ENCODE results near the gene DOCK11.

DOCK11 gene

DNA sequence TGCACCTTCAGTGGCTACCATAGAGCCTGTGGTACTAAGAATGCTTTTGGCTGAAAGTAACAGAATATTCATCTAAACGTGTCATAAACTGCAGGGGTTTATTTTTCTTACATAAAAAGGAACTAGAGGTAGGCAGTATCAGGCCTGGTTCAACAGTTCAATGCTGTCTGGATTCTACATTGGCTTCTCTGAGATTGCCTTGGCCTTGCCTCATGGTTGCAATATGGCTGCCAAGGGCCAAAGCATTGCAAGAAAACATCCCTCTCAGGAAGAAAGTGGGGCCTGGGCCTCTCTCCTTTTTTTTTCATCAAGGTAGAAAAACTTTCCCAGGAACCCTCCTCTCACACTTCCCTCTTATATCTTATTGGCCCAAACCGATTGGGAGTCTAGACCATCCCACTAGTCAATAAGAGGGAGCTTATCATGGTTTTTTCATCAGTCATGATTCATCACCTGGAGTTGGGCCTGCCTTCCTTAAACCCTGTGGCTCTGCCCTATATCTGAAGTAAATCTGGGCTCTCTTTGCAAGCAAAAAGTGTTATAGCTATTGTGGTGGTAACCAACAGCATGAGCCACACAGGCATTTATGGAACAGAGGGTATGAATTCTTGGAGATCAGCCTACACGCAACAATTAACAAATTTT lies 1.8 kb upstream of the DOCK11 start:
- TF ChIP-seq, protein P1, sequence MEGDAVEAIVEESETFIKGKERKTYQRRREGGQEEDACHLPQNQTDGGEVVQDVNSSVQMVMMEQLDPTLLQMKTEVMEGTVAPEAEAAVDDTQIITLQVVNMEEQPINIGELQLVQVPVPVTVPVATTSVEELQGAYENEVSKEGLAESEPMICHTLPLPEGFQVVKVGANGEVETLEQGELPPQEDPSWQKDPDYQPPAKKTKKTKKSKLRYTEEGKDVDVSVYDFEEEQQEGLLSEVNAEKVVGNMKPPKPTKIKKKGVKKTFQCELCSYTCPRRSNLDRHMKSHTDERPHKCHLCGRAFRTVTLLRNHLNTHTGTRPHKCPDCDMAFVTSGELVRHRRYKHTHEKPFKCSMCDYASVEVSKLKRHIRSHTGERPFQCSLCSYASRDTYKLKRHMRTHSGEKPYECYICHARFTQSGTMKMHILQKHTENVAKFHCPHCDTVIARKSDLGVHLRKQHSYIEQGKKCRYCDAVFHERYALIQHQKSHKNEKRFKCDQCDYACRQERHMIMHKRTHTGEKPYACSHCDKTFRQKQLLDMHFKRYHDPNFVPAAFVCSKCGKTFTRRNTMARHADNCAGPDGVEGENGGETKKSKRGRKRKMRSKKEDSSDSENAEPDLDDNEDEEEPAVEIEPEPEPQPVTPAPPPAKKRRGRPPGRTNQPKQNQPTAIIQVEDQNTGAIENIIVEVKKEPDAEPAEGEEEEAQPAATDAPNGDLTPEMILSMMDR (IDR thresholded peaks at IDR 0.05; ENCODE audit: low read depth, low read length, missing control alignments) = no peak
- in situ Hi-C loops (cut with HindIII; ENCODE audit: low sequenced_read_pairs) = no loop called here
- DNase-seq (ENCODE audit: low read depth) = no peak
- H3K4me3 ChIP-seq (ENCODE audit: low read depth, low read length) = no peak overlapping the region

DNA sequence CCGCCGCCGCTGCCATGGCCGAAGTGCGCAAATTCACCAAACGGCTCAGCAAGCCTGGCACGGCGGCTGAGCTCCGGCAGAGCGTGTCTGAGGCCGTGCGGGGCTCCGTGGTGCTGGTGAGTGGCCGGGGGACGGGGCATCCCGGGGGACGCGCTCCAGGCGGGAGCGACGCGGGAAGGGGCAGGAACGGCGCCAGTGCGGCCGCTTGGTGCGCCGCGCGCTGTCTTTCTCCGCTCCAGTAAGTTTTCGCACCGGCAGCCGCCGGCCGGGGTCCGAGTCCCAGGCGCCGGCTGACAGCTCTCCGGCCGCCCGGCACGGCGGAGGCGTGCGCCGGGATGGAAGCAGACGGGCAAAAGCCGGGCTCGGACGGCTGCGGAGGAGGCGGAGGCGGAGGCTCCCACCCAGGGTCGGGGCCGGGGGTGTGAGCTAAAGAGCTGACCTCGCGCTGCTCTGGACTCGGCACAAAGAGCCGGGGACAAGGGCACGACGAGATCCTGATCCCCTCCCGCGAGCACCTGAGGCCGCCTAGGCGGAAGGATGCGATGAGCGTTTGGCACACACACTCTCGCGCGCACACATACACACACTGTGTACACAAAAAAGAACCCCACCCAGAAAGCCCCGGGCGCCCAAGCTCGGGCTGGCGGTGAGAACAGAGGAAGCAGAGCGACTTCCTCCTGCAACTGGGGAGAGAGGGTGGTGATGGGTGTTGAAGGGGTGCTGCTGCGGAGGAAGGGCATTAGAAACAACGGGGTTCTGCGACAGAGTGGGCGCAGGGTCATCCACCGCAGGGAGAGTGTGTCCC lies 545 bp downstream of the DOCK11 start:
- DNase-seq (ENCODE audit: low read depth) = no peak
- peak overlapping the region; percentile 59 for H3K4me3 ChIP-seq (ENCODE audit: low read depth, low read length)
- TF ChIP-seq, protein P1 (IDR thresholded peaks at IDR 0.05; ENCODE audit: low read depth, low read length, missing control alignments) = no peak
- in situ Hi-C loops (cut with HindIII; ENCODE audit: low sequenced_read_pairs) = no loop called here

DNA sequence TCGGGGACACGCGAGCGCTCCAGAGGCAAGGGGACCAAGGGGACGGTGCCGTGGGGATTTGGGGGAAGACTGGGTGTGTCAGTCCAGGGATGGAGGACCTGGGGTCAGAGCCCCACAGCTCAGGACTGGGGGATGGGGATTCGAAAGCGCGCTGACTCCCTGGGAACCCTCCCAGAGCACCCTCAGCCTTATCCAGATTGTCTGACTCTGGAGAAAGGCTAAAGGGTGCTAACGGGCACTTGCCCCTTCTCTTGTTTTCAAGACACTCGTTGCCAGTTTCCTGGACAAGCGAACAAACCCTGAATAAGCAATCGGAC lies 1.1 kb downstream of the DOCK11 start:
- H3K4me3 ChIP-seq (ENCODE audit: low read depth, low read length) = peak overlapping the region; percentile 59
- TF ChIP-seq, protein P1 (IDR thresholded peaks at IDR 0.05; ENCODE audit: low read depth, low read length, missing control alignments) = no peak
- in situ Hi-C loops (cut with HindIII; ENCODE audit: low sequenced_read_pairs) = no loop called here
- DNase-seq (ENCODE audit: low read depth) = no peak

DNA sequence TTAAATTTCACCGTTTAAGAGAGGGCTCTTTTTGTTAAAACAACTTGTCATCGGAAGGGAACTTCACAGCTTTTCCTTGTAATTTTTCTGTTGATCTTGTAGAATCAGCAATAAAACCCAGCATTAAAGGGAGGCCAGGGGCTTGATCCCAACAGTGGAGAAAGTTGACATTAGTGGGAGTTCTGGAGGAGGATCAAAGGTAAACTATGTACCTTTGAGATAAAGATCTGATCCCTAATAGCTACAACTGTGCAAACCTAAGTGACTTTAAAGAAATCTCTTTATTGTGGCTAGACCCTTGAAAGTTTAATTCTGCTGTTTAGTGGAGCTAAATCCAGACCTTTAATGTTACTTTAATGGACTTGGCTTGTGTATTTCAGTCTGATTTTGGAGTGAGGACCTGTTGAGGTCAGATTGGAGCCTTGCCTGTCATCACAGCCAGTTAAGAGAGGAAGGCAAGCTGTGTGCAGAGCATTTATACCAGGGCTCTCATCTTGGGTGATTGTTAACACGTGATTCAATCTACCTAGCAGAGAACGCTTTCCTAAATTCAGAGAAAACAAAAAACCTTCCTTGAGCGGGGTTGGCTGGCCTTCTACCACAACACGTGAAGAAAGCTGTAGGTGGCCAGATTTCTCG lies 1.7 kb downstream of the DOCK11 start:
- DNase-seq (ENCODE audit: low read depth) = no peak
- in situ Hi-C loops (cut with HindIII; ENCODE audit: low sequenced_read_pairs) = no loop called here
- TF ChIP-seq, protein P1 (IDR thresholded peaks at IDR 0.05; ENCODE audit: low read depth, low read length, missing control alignments) = no peak
- peak overlapping the region; percentile 59 for H3K4me3 ChIP-seq (ENCODE audit: low read depth, low read length)

DNA sequence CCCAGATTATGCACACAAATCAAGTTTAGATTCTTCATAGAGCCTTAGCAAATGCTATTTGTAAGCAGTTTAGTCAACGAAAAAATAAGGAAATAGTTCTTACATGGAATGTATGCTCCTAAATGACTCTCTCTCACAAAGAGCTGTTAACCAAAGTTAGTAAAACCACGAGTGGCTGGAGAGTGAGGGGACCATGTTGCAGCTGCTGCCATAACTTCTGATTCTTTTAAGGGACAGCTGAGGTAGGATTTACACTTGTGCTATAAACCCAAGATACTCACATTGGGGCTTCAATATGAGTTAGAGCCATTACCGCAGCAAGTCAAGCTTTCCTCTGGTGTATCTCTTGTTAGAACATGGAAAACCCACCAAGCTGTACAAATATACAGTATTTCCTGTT lies 2.7 kb downstream of the DOCK11 start:
- TF ChIP-seq, protein P1 (IDR thresholded peaks at IDR 0.05; ENCODE audit: low read depth, low read length, missing control alignments) = no peak
- DNase-seq (ENCODE audit: low read depth) = no peak
- no peak overlapping the region for H3K4me3 ChIP-seq (ENCODE audit: low read depth, low read length)
- in situ Hi-C loops (cut with HindIII; ENCODE audit: low sequenced_read_pairs) = no loop called here

DNA sequence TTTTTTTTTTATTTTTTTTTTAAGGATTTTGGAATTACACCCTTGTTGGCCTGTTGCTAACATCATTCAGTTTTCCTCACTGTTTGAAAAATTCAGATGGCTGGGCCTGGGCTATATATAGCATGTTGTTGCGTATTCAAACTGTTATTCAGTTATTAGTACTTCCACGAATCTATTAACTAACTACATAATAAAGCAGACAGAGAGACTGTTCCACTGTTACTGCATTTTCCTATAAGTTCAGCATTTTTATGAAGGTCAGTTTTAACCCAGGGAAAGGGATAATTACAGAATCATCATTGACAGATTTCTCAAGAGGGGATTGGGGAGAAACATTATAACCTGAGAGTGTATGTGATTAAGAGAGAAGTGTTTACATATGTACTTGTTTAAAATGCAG lies 3.1 kb downstream of the DOCK11 start:
- H3K4me3 ChIP-seq (ENCODE audit: low read depth, low read length) = no peak overlapping the region
- DNase-seq (ENCODE audit: low read depth) = no peak
- TF ChIP-seq, protein P1 (IDR thresholded peaks at IDR 0.05; ENCODE audit: low read depth, low read length, missing control alignments) = no peak
- in situ Hi-C loops (cut with HindIII; ENCODE audit: low sequenced_read_pairs) = no loop called here

Data from astrocyte of the cerebellum (primary cell).